Effector CD8-positive, alpha-beta T cell (primary cell): ENCODE measurements around the gene NEMF.
"Not testable (repeated sequence)": the region's sequence is repeated elsewhere in the genome, so short reads cannot be mapped to it uniquely, and the experiment has no call there.

Experiments used
- DNase-seq: peaks from one replicate; lab custom pipeline; 2025; lab: John Stamatoyannopoulos, UW
- total RNA-seq, 4 experiments: gene quantifications; one replicate each; lab custom pipeline; 2026; lab: John Stamatoyannopoulos, UW

Gene NEMF
- 112 to 155 (median 137) reads per million in 4 experiments for total RNA-seq

GRCh38 chr14:49852301-49853157 lies at the start of gene NEMF:
NEMF (minus strand) TSS chr14:49852788; CDS start chr14:49852753, 35 bp downstream.
- DNase-seq = peak; percentile 70

GRCh38 chr14:49900973-49901372 lies 48.4 kb upstream of the NEMF start:
- no peak for DNase-seq

GRCh38 chr14:49898485-49898884 lies 45.9 kb upstream of the NEMF start:
- DNase-seq = no peak

- no peak for DNase-seq
Measured at GRCh38 chr14:49897965-49898364, 45.4 kb upstream of the NEMF start.

- no peak for DNase-seq
Measured at GRCh38 chr14:49897414-49897813, 44.8 kb upstream of the NEMF start.

GRCh38 chr14:49896966-49897365 lies 44.4 kb upstream of the NEMF start:
- DNase-seq = no peak

GRCh38 chr14:49896272-49896671 lies 43.7 kb upstream of the NEMF start:
- not testable (repeated sequence) for DNase-seq

- no peak for DNase-seq
Measured at GRCh38 chr14:49895480-49895879, 42.9 kb upstream of the NEMF start.

GRCh38 chr14:49894214-49895107 lies 41.9 kb upstream of the NEMF start:
- not testable (repeated sequence) for DNase-seq

GRCh38 chr14:49893309-49894213 lies 41.0 kb upstream of the NEMF start:
- peak; percentile 54 for DNase-seq

GRCh38 chr14:49892636-49893308 lies 40.2 kb upstream of the NEMF start, which contains the start of gene ARF6:
ARF6 (plus strand) TSS chr14:49893082; CDS start chr14:49893737, 655 bp downstream.
- peak; percentile 89 for DNase-seq

- DNase-seq = peak; percentile 31
Measured at GRCh38 chr14:49892301-49892635, 39.7 kb upstream of the NEMF start.

GRCh38 chr14:49888293-49888692 lies 35.7 kb upstream of the NEMF start:
- no peak for DNase-seq

- no peak for DNase-seq
Measured at GRCh38 chr14:49886523-49886922, 33.9 kb upstream of the NEMF start.

- DNase-seq = no peak
Measured at GRCh38 chr14:49882826-49883694, 30.5 kb upstream of the NEMF start.

GRCh38 chr14:49881350-49882001 lies 28.9 kb upstream of the NEMF start:
- DNase-seq = no peak

- no peak for DNase-seq
Measured at GRCh38 chr14:49880267-49881064, 27.9 kb upstream of the NEMF start.

- DNase-seq = peak; percentile 14
Measured at GRCh38 chr14:49879646-49880204, 27.1 kb upstream of the NEMF start.
